Adipose tissue (tissue), 3 donors: ENCODE results near the gene PIK3C3. TPM values are rescaled to one million over a fixed set of nuclear protein-coding genes. Genes with fewer than 3 reads are reported as not detected.
"Not testable (repeated sequence)": the region's sequence is repeated elsewhere in the genome, so short reads cannot be mapped to it uniquely, and the experiment has no call there.

Experiments used
- H3K27ac ChIP-seq: one replicate; pipeline ENCODE4 v1.5.1; 2013; ENCODE audit warnings: low read depth, low read length
- WGBS, 3 donors: extraction: QIAGEN DNeasy Blood & Tissue Kit; methylation state at CpG; one replicate each; pipeline ENCODE4 v1.1.7; 2013; 5-methylcytosine and 5-hydroxymethylcytosine counted together
- polyA plus RNA-seq, 3 donors: library from polyadenylated mRNA; stranded (reverse); fragments of 200-250 nt; gene quantifications; one replicate each; pipeline ENCODE4 v1.2.3, GENCODE V29; 2013
- donor health status: healthy with polysubstance abuse.
- donor health status: Bipolar disorder and iron deficiency.
- donor health status: healthy.

The PIK3C3 gene
- polyA plus RNA-seq, 3 donors: 14.5 to 31.8 (median 20.5) TPM

GRCh38 chr18:41999751-42000150 is 44.7 kb downstream of the PIK3C3 start:
- WGBS, 3 donors: 46 to 96% (median 56%) methylated on average over 4 of the region's 4 CpGs
- no peak overlapping the region for H3K27ac ChIP-seq

- WGBS, 3 donors: 82 to 86% (median 84%) methylated on average over 3 of the region's 3 CpGs
- H3K27ac ChIP-seq: no peak overlapping the region
Observed at GRCh38 chr18:42001801-42002200, 46.8 kb downstream of the PIK3C3 start.

- WGBS, 3 donors: 90 to 92% (median 91%) methylated on average over 2 of the region's 2 CpGs
- no peak overlapping the region for H3K27ac ChIP-seq
Observed at GRCh38 chr18:42004653-42005052, 49.6 kb downstream of the PIK3C3 start.

- no peak overlapping the region for H3K27ac ChIP-seq
Observed at GRCh38 chr18:42005782-42006181, 50.7 kb downstream of the PIK3C3 start.

- H3K27ac ChIP-seq: not testable (repeated sequence)
Observed at GRCh38 chr18:42009457-42009856, 54.4 kb downstream of the PIK3C3 start.

- no peak overlapping the region for H3K27ac ChIP-seq
- WGBS, 3 donors: 94 to 98% (median 98%) methylated on average over 4 of the region's 4 CpGs
Observed at GRCh38 chr18:42011053-42011452, 56.0 kb downstream of the PIK3C3 start.

GRCh38 chr18:42018831-42019230 is 63.8 kb downstream of the PIK3C3 start:
- H3K27ac ChIP-seq: no peak overlapping the region
- 84 to 93% (median 87%) methylated on average over 4 of the region's 4 CpGs for WGBS, 3 donors

GRCh38 chr18:42024131-42024530 is 69.1 kb downstream of the PIK3C3 start:
- WGBS, 3 donors: 97 to 100% (median 100%) methylated on average over 1 of the region's 1 CpG
- no peak overlapping the region for H3K27ac ChIP-seq

GRCh38 chr18:42025491-42025890 is 70.5 kb downstream of the PIK3C3 start:
- WGBS, 3 donors: 93 to 96% (median 95%) methylated on average over 1 of the region's 1 CpG

GRCh38 chr18:42025974-42026625 is 71.1 kb downstream of the PIK3C3 start:
- WGBS, 3 donors: 85 to 92% (median 90%) methylated on average over 5 of the region's 5 CpGs
- no peak overlapping the region for H3K27ac ChIP-seq

More at GRCh38 chr18:42025491-42025890, 70.5 kb downstream of the PIK3C3 start:
- H3K27ac ChIP-seq: no peak overlapping the region

- H3K27ac ChIP-seq: no peak overlapping the region
- 44 to 52% (median 48%) methylated on average over 6 of the region's 6 CpGs for WGBS, 3 donors
Observed at GRCh38 chr18:42028247-42028832, 73.3 kb downstream of the PIK3C3 start.

GRCh38 chr18:42029092-42029491 is 74.1 kb downstream of the PIK3C3 start:
- H3K27ac ChIP-seq: no peak overlapping the region
- 85 to 96% (median 95%) methylated on average over 7 of the region's 7 CpGs for WGBS, 3 donors

- 73 to 90% (median 80%) methylated on average over 3 of the region's 3 CpGs for WGBS, 3 donors
- H3K27ac ChIP-seq: no peak overlapping the region
Observed at GRCh38 chr18:42030586-42031182, 75.7 kb downstream of the PIK3C3 start.

- 94 to 99% (median 97%) methylated on average over 1 of the region's 1 CpG for WGBS, 3 donors
Observed at GRCh38 chr18:42032447-42032846, 77.4 kb downstream of the PIK3C3 start.

GRCh38 chr18:42033137-42033810 is 78.2 kb downstream of the PIK3C3 start:
- H3K27ac ChIP-seq: no peak overlapping the region
- 91 to 98% (median 94%) methylated on average over 1 of the region's 1 CpG for WGBS, 3 donors

More at GRCh38 chr18:42032447-42032846, 77.4 kb downstream of the PIK3C3 start:
- no peak overlapping the region for H3K27ac ChIP-seq

GRCh38 chr18:42038936-42039335 is 83.9 kb downstream of the PIK3C3 start:
- 61 to 67% (median 64%) methylated on average over 1 of the region's 1 CpG for WGBS, 3 donors
- H3K27ac ChIP-seq: no peak overlapping the region

- WGBS, 3 donors: 64 to 100% (median 97%) methylated on average over 1 of the region's 1 CpG
- H3K27ac ChIP-seq: no peak overlapping the region
Observed at GRCh38 chr18:42039396-42039795, 84.4 kb downstream of the PIK3C3 start.

- 13 to 81% (median 79%) methylated on average over 1 of the region's 1 CpG for WGBS, 3 donors
- no peak overlapping the region for H3K27ac ChIP-seq
Observed at GRCh38 chr18:42041793-42042192, 86.8 kb downstream of the PIK3C3 start.

- WGBS, 3 donors: 95 to 96% (median 96%) methylated on average over 1 of the region's 1 CpG
Observed at GRCh38 chr18:42045346-42045745, 90.3 kb downstream of the PIK3C3 start.

More at GRCh38 chr18:42045346-42045745, 90.3 kb downstream of the PIK3C3 start:
- H3K27ac ChIP-seq: no peak overlapping the region
